Endothelial cell of umbilical vein (primary cell): ENCODE results near the gene EPHA10. TPM values are rescaled to one million over a fixed set of nuclear protein-coding genes. Genes with fewer than 3 reads are reported as not detected.

Experiments
- BruUV-seq: library from RNA; stranded (reverse); fragments of 400-500 nt; replicated peaks from 2 replicates; lab custom pipeline; 2021; lab: Mats Ljungman, UMichigan
- CTCF ChIA-PET: fragments of 300-600, 350-600 bp; sonication (Branson Sonifier 250); formaldehyde crosslinking; loops from one replicate; lab custom pipeline; 2021; ENCODE audit warnings: antibody characterized with exemption, inconsistent platforms; lab: Charles Lee
- POLR2A ChIA-PET: fragments of 300-600, 350-600 bp; sonication (Branson Sonifier 250); formaldehyde crosslinking; loops from one replicate; lab custom pipeline; 2021; ENCODE audit warnings: antibody characterized with exemption, inconsistent platforms; lab: Charles Lee
- DNase-seq: peaks from one replicate; pipeline ENCODE4 v3.0.0-alpha.2; 2011; ENCODE audit warnings: low read depth, low spot score
- FAIRE-seq: peaks from 2 replicates; lab custom pipeline; 2011; peaks lifted over from hg19 to GRCh38; lab: Jason Lieb, UNC
- H2AFZ ChIP-seq: 2 replicates; pipeline ENCODE4 v1.6.0; 2012; ENCODE audit warnings: low read depth, low read length, control low read depth, inconsistent platforms
- H3K27ac ChIP-seq: 2 replicates; pipeline ENCODE4 v1.5.1; 2011; ENCODE audit warnings: low read depth, mild to moderate bottlenecking, control low read depth, low read length, moderate library complexity; ENCODE audit not compliant: insufficient read depth
- H3K27me3 ChIP-seq, 2 experiments: 2 replicates each; pipeline versions ENCODE4 v1.6.0 to v1.6.1; 2011; ENCODE audit warnings: low read length in 2 of 2, mixed read lengths in 1 of 2; ENCODE audit not compliant: control insufficient read depth in 2 of 2, insufficient read depth in 2 of 2
- H3K36me3 ChIP-seq, 2 experiments: 2 replicates in 1 of 2; 3 replicates in 1 of 2; pipeline ENCODE4 v1.5.1; 2011; ENCODE audit warnings: low read length in 2 of 2, mild to moderate bottlenecking in 1 of 2, moderate library complexity in 1 of 2; ENCODE audit not compliant: control insufficient read depth in 2 of 2, insufficient read depth in 2 of 2; ENCODE audit errors: extremely low read depth in 1 of 2
- H3K4me1 ChIP-seq: 3 replicates; pipeline ENCODE4 v1.5.1; 2011; ENCODE audit warnings: mild to moderate bottlenecking, low read length; ENCODE audit not compliant: control insufficient read depth, insufficient read depth; ENCODE audit errors: extremely low read depth
- H3K4me2 ChIP-seq: 2 replicates; pipeline ENCODE4 v1.6.1; 2011; ENCODE audit warnings: low read length, control low read depth, mixed read lengths; ENCODE audit not compliant: insufficient read depth
- H3K4me3 ChIP-seq, 3 experiments: fragments of 200-600 bp in 1 of 3; sonication (generic), shearing (Covaris generic) in 1 of 3; replicated peaks in 1 of 3; 2 replicates each; pipeline ENCODE4 v1.5.1; 2011 to 2016; ENCODE audit warnings: control low read depth in 3 of 3, low read length in 3 of 3, mild to moderate bottlenecking in 2 of 3, inconsistent platforms in 1 of 3, low read depth in 1 of 3, moderate library complexity in 1 of 3; ENCODE audit not compliant: insufficient read depth in 1 of 3
- H3K79me2 ChIP-seq: 2 replicates; pipeline ENCODE4 v1.6.0; 2012; ENCODE audit warnings: low read length, inconsistent platforms; ENCODE audit not compliant: control insufficient read depth, insufficient read depth
- H3K9ac ChIP-seq: replicated peaks from 2 replicates; pipeline ENCODE3; 2011; ENCODE audit warnings: low read length, control low read depth; ENCODE audit not compliant: insufficient read depth; ENCODE audit errors: extremely low read depth
- H3K9me1 ChIP-seq: replicated peaks from 3 replicates; pipeline ENCODE4 v1.6.0; 2011; ENCODE audit warnings: mild to moderate bottlenecking, low read length; ENCODE audit not compliant: control insufficient read depth, insufficient read depth; ENCODE audit errors: extremely low read depth
- H3K9me3 ChIP-seq: replicated peaks from 2 replicates; pipeline ENCODE4 v1.5.1; 2012; ENCODE audit warnings: low read length, inconsistent platforms; ENCODE audit not compliant: control insufficient read depth, insufficient read depth
- H4K20me1 ChIP-seq: replicated peaks from 2 replicates; pipeline ENCODE3; 2011; ENCODE audit warnings: mild to moderate bottlenecking, low read length; ENCODE audit not compliant: control insufficient read depth, insufficient read depth; ENCODE audit errors: extremely low read depth
- EZH2 ChIP-seq: IDR thresholded peaks from 2 replicates; pipeline ENCODE4 v1.6.1; 2012; ENCODE audit warnings: borderline replicate concordance, low read depth, mild to moderate bottlenecking, moderate library complexity, low read length, inconsistent platforms; ENCODE audit not compliant: severe bottlenecking
- FOS ChIP-seq: IDR thresholded peaks from 2 replicates; pipeline ENCODE4 v1.6.1; 2011; ENCODE audit warnings: mild to moderate bottlenecking, low read length, moderate library complexity, borderline replicate concordance; ENCODE audit not compliant: insufficient read depth
- GATA2 ChIP-seq: IDR thresholded peaks from 2 replicates; pipeline ENCODE4 v1.7.0; 2011; ENCODE audit warnings: low read depth, mild to moderate bottlenecking, moderate library complexity, mixed read lengths, low read length; ENCODE audit not compliant: insufficient read length, insufficient read depth
- JUN ChIP-seq: IDR thresholded peaks from 2 replicates; pipeline ENCODE4 v1.6.1; 2011; ENCODE audit warnings: borderline replicate concordance, low read depth; ENCODE audit not compliant: insufficient read length, insufficient read depth
- MYC ChIP-seq: IDR thresholded peaks from one replicate; pipeline ENCODE4 v1.6.1; 2011; ENCODE audit warnings: mild to moderate bottlenecking, low read depth, low read length
- POLR2A ChIP-seq: IDR thresholded peaks from 2 replicates; pipeline ENCODE4 v1.6.1; 2012; ENCODE audit warnings: low read depth, mild to moderate bottlenecking, control low read depth, low read length
- POLR2AphosphoS5 ChIP-seq: IDR thresholded peaks from 2 replicates; pipeline ENCODE4 v1.6.1; 2012; ENCODE audit warnings: low read depth, mild to moderate bottlenecking, control low read depth, low read length, moderate library complexity; ENCODE audit not compliant: insufficient read depth
- dilution Hi-C: fragments of 300-500 bp; cut with MboI; formaldehyde crosslinking; loops from one replicate; pipeline ENCODE4 v1.15.0; 2019; ENCODE audit warnings: low sequenced_read_pairs; ENCODE audit not compliant: extremely low pct_ligation_motif_present
- intact Hi-C: fragments of 100-400 bp; cut with micrococcal nuclease; formaldehyde crosslinking; loops from one replicate; pipeline ENCODE4 v1.10.0; 2022
- polyA plus RNA-seq, 4 experiments: library from polyadenylated mRNA; depleted of rRNA in 3 of 4; stranded (reverse) in 3 of 4; unstranded in 1 of 4; fragments of >200 nt; gene quantifications; 2 replicates each; pipeline versions ENCODE4 v1.2.1 to v1.2.3, GENCODE V29; 2011 to 2012; ENCODE audit warnings: missing spikeins in 1 of 4
- total RNA-seq: library from RNA; stranded (reverse); gene quantifications from 2 replicates; pipeline ENCODE4 v1.2.3, GENCODE V29; 2021
- TF ChIP-seq, protein P1 (sequence below), 2 donors: IDR thresholded peaks; 1 replicate in 1 of 2; 2 replicates in 1 of 2; pipeline ENCODE4 v1.5.1; 2011; ENCODE audit warnings: low read length in 2 of 2, mild to moderate bottlenecking in 2 of 2, moderate library complexity in 2 of 2, control low read depth in 1 of 2, inconsistent platforms in 1 of 2, low read depth in 1 of 2; ENCODE audit not compliant: insufficient read depth in 1 of 2; ENCODE audit errors: extremely low read depth in 1 of 2
- TF ChIP-seq, protein P2 (sequence below): IDR thresholded peaks from 2 replicates; pipeline ENCODE4 v1.6.1; 2011; ENCODE audit not compliant: insufficient read depth, insufficient read length

Gene EPHA10
- total and polyA plus RNA-seq, 2 donors (not counting 3 experiments of a cell fraction or from before 2014, with no cell fraction given), result not detected

DNA sequence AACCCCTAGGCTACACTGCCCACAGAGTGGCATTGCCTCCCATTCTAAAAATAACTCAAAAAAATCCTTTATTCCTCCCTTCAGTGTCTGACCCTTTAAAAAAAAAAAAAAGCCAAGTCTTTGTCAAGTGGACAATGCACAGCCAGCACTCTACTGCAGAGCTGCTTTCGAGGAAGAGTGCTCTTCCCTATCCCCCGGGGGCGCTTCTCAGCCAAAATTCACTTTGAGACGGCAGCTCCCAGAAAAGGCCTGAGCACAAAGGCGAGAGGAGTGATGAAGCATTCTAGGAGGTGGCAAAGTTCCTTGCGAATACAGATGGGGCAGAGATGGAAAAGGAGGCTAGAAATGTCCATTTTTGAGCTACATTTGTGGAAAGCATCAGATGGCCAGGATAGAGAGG, 23.3 kb downstream of the EPHA10 start:
- Histone ChIP-seq H3K4me1 (no peaks in the 10 kb centered on the region), H3K9ac (no peak overlapping the region), H3K27ac (no peak overlapping the region), H3K79me2 (no peaks in the 10 kb centered on the region), H4K20me1 (no peaks in the 10 kb centered on the region), H3K9me3 (no peaks in the 10 kb centered on the region), H3K36me3 (no peaks in the 10 kb centered on the region), H2AFZ (no peak overlapping the region), H3K27me3 (peaks cover 0 to 2% of the 10 kb centered on the region in 2 experiments), H3K4me3 (no peak overlapping the region), H3K4me2 (no peak overlapping the region), H3K9me1 (no peaks in the 10 kb centered on the region)
- no TSS peak for BruUV-seq
- dilution Hi-C loops (no loop called here), intact Hi-C loops (no loop called here)
- CTCF ChIA-PET, result interaction anchor here (1.0 kb wide), 1 partner anchor 21 kb away, joined by 3 read pairs; no protein-coding TSS in a partner anchor
- TF ChIP-seq, protein P1, sequence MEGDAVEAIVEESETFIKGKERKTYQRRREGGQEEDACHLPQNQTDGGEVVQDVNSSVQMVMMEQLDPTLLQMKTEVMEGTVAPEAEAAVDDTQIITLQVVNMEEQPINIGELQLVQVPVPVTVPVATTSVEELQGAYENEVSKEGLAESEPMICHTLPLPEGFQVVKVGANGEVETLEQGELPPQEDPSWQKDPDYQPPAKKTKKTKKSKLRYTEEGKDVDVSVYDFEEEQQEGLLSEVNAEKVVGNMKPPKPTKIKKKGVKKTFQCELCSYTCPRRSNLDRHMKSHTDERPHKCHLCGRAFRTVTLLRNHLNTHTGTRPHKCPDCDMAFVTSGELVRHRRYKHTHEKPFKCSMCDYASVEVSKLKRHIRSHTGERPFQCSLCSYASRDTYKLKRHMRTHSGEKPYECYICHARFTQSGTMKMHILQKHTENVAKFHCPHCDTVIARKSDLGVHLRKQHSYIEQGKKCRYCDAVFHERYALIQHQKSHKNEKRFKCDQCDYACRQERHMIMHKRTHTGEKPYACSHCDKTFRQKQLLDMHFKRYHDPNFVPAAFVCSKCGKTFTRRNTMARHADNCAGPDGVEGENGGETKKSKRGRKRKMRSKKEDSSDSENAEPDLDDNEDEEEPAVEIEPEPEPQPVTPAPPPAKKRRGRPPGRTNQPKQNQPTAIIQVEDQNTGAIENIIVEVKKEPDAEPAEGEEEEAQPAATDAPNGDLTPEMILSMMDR (IDR thresholded peaks at IDR 0.05; ENCODE audit: extremely low read depth in 1 of 2, insufficient read depth in 1 of 2, low read depth in 1 of 2, low read length in 2 of 2), result no peak
- TF ChIP-seq EZH2, result no peak
- TF ChIP-seq POLR2AphosphoS5, result no peak
- TF ChIP-seq, protein P2, sequence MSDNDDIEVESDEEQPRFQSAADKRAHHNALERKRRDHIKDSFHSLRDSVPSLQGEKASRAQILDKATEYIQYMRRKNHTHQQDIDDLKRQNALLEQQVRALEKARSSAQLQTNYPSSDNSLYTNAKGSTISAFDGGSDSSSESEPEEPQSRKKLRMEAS, result no peak
- TF ChIP-seq FOS, result no peak
- no peak for TF ChIP-seq GATA2
- TF ChIP-seq JUN, result no peak
- no peak for TF ChIP-seq MYC
- no peak for TF ChIP-seq POLR2A
- no peak for DNase-seq
- FAIRE-seq, result no peak
- POLR2A ChIA-PET, result no interaction called here
